Measurements from ENCODE around the gene DOCK7.
"Not testable (repeated sequence)": the region's sequence is repeated elsewhere in the genome, so short reads cannot be mapped to it uniquely, and the experiment has no call there.

Gene DOCK7

DNA sequence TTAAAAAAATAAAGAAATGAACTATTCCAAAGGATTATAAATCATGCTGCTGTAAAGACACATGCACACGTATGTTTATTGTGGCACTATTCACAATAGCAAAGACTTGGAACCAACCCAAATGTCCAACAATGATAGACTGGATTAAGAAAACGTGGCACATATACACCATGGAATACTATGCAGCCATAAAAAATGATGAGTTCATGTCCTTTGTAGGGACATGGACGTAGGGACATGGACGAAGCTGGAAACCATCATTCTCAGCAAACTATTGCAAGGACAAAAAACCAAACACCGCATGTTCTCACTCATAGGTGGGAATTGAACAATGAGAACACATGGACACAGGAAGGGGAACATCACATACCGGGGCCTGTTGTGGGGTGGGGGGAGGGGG lies 160.8 kb downstream of the DOCK7 start:
- DNase-seq, result not testable (repeated sequence)

DNA sequence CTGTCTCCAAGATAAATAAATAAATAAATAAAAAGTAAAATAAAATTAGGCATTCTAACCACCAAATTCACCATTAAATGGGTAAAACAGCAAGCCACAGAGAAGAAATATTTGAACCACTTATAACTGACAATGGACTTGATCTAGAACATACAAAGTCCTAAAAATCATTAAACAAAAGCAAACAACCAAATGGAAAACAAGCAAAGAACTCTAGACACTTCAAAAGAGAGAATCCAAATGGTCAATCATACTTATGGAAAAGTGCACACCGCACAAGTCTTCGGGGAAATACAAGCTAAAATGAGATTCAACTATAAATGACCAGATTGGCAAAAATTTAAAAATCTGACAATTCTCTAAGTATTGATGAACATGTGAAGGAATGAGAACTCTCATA lies 164.3 kb downstream of the DOCK7 start:
- DNase-seq, result no peak

DNA sequence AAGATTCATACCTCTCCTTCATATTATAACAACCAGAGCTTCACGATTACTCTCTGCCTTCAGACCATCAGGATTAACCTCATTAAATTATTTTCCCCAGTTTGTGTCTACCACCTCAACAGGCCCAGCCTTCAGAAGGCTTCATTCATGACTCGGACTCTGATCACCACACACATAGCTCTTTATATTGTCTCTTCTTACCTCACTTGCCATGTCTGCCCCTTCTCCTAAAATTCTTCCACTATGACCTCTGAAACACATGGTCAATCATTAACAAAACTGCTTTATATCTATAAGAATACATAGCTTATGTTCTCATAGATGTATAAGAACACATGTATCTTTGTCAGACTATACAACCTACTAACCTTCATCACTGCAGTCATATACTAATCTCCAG lies 171.6 kb downstream of the DOCK7 start:
- DNase-seq, result no peak

DNA sequence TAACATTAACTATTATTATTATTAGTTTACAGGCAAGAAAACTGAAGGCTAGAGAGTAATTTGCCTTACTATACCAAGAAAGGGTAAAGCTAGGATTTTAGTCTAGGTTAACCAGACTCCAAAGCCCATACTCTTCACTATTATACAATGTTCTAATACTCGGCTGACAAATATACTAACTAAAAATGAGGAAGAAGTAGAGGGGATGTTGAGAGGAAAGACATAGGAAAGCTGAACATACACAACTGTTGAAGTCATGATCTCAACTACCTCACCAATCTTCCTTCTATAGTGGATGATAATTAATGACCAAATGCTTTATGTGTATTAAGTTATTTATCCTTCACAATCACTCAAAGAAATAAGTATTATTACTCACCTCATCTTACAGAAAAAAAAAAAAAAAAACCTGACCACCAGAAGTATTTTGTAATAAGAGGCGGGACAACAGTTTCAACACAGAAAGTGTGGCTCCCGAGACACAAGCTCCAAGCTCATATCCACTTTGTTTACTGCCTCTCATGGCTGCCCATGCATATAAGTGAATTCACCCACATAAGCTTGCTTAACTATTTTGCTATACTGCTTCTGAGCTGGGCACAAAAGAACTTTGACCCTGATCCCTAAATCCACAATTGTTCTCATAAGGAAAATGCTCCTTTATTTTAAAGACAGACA lies 173.3 kb downstream of the DOCK7 start:
- DNase-seq, result no peak

DNA sequence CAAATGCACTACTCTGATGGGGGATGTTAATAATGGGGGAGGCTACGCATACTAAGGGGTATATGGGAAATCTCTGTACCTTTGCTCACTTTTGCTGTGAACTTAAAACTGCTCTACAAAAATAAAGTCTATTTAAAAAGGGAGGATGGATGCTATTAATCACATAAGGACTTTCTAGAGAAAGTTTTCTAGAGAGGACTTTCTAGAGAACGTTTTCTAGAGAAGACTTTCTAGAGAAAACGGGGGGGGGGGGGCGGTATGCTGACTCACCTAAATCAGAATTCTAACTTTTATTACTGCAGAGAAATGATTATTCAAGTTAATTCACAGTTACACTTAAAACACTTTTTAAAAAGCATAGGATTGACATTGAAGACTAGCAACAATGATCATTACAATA lies 175.2 kb downstream of the DOCK7 start:
- DNase-seq, result no peak

DNA sequence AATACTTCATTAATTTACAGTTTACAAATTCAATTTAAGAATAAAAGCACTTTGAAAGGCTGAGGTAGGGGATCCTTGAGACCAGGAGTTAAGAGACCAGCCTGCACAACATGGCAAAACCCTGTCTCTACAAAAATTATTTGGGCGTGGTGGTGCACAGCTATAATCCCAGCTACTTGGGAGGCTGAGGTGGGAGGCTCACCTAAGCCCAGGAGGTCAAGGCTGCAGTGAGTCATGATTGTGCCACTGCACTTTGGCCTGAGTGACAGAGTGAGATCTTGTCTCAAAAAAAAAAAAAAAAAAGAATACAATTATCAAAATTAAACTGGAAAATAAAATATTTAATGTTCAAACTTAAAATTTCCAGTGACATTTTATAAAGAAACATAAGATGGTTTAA lies 179.2 kb downstream of the DOCK7 start:
- DNase-seq, result no peak

DNA sequence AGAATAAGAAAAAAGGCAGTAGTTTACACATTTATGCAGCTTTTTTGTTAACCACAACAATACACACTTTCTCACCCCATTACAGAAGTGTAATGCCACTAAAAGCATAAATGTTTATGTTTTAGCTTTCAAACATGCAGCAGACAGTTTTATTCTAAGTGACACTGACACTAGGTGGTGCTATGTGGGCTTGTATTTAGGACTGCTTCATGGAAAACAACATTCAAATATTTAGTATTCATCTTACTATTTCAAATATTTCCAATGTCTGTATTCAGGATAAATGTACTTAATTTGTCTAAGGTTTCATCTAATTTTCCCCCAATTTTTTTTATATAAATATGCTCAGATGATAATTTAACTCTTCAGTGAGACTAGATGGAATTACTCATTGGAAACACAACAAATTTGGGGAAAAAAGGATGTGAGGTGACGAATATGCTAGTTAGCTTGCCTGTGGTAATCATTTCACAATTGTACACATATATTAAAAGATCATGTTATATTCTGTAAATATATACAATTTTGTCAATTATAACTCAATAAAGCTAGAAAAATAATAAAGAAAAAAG lies 179.9 kb downstream of the DOCK7 start:
- peak in 1 of 2 experiments; percentile 35 for DNase-seq

DNA sequence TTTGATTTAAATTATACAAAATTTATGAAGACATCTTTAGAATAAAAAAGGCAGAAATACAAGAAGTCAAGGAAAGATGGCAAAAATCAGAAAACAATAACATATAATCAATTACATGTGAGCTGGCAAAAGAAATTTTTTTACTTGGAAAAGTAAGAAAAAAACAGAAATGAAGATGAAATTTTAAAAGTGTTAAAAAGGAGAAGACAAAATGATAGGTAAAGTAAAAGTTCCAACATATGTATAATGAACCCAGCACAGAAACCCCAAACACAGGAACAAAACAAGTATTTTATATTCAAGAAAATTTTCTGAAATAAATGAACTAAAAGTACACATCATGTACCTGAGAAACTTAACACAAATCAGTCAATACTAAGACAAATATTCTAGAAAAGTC lies 188.0 kb downstream of the DOCK7 start:
- DNase-seq, result no peak

DNA sequence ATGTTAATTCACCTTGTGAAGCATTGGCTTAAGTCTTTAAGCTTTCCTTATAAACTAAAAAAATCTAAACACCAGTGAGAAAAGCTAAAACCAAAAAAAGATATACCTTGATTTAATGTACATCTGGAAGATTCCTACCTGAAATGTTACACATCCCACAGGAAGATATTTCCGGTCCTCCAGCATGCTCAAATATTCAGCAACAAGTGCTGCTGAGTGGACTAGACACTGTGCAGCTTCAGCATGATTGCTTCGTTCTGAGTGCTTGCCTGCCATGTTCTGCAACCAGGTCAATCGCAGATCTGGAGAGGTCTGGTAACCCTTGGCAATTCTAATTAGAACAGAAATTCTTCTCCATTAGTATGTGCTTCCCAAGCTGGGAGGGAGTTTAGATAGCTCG lies 194.0 kb downstream of the DOCK7 start:
- DNase-seq, result no peak

DNA sequence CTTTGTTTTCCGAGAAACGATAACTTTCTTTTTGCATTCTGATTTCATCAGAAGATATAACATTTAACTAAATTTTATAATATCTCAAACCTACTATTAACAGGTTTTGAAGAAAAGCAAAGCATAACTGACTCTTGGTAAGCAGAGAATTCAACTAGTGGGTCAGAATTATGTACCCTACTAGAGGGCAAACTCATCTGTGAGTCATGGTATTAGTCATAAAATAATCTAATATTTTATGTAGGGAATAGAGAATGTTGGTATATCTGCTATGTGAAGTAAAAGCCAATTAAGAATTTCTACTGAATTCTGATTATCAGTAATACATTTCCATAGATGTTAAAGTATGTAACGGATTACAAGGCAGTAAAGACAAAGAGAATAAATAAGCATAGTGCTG lies 194.5 kb downstream of the DOCK7 start:
- DNase-seq, result no peak

DNA sequence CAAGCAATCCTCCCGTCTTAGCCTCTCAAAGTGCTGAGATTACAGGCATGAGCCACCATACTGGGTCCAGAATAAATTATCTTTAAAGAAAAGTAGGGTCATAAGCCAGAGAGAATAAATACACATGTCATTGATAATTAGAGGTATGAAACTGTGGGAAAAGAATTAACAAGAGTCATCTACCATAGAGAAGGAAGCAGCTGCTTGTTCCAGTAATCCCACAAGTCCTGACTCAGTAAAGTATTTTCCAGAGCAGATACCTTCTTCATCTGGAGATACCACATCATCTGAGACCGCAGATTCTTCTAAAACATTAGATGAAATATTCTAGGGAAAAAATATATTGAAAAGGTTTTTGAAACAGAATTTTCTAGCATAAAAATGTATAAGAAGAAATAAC lies 195.7 kb downstream of the DOCK7 start:
- no peak for DNase-seq

DNA sequence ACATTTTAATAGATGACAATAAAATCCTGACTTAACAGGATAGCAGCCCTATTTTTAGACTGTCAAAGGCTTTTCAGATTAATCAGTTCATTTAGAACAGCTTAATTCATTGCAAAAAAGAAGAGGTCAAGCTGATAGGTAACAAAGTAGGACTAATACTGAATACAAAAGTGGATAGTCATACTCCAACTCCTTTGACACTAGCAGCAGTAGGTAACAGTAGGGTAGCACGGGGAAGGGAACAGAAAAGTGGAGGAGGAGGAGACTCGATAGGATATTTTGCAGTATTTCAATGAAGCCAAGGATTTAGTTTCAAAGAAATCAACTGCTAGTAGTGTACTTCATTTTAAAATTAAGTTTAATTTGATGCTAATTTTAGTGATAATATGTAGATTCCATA lies 200.2 kb downstream of the DOCK7 start:
- no peak for DNase-seq

DNA sequence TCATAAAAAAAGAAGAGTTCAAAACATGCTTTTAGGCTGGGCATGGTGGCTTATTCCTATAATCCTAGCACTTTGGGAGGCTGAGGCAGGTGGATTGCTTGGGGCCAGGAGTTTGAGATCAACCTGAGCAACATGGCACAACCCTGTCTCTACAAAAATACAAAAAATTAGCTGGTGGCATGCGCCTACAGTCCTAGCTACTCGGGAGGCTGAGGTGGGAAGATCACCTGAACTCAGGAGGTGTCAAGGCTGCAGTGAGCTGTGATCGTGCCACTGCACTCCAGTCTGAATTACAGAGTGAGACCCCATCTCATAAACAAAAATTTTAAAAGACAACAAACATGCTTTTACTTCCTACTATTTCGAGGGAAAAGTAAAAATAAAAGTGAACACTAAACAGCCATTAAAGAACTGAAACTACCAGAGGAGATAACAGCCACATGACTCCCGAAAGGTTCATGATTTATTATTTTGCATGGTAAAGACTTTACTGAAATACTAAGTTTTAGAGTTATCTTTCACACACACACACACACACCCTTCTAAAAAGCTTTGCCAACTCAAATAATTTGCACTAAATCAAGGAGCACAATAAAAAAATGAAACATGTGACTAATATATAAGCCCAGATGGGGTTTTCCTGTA lies 203.2 kb downstream of the DOCK7 start:
- no peak for DNase-seq

DNA sequence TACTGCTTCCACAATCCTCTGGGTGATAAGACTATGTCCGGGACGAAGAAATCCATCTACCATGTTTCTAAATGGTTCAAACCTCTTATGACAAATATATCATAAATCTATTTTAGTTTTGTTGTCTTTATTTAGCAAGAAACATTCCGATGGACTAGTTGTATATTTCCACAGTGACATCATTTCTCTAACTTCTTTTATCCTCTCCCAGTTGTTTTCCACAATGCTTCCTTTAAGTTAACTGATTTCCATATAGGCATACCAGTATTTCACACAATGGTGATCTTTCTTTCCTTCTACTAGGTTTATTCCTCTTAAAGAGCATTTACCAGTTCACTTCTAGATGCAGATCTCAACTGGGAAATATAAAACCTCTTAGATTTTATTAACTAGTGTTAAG lies 206.5 kb downstream of the DOCK7 start:
- DNase-seq, result no peak

DNA sequence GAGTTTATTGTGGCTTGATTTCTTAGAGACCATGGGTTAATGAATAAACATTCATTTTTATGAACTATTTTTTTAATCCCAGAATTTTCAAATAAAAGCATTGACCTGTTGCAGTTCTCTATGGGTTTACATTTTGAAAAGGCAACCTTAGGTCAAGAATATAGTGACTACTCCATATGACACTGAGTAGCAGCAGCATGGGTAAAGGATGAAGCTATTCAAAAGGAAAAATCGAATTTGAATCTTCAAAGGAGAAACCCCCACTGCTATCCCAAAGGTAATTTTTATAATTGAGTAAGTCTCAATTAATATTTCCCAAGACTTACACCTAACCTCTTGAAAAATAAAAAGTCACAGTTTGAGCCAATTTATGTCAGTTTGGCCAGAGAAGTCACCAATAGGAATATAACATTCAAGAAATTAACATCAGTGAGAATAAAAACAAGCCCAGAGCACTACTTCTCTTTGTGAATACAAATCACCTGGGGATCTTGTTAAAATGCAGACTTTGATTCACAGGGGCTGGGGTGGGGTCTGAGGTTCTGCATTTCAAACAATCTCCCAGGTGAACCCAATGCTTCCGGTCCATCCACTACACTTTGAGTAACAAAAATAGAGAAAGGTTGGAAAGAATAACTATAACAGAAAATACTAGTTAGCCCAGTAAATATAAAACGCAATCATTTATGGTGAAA lies 211.5 kb downstream of the DOCK7 start:
- no peak for DNase-seq

DNA sequence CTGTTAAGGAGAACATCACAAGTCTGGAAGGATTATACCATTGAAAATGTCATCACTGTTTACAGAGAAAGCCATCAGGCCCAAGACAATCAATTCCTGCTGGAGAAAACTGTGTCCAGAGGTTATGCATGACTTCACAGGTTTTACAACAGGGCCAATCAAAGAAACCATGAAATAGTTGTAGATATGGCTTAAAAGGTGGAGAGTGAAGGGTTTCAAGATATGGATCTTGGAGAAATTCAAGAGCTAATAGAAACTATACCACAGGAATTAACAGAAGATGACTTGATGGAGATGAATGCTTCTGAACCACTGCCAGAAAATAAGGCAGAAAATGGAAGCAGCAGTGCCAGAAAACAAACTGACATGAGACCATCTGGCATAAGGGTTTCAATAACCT lies 221.1 kb downstream of the DOCK7 start:
- DNase-seq, result peak in 1 of 2 experiments; percentile 34

DNA sequence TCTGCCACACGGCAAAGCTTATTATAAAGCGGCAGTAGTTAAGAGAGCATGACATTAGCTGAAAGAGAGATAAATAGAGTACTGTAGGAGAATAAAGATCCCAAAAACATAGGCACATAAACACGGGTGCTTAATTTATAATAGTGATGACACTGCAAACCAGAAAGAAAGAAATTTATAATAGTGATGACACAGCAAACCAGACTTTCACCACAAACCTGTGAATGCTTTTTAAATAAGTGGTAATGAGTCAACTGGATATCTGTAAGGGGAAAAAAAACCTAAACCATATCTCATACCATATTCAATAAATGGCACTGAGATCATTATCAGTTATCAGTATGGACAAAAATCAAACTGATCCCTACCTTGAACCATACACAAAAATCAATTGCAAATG lies 225.8 kb downstream of the DOCK7 start:
- no peak for DNase-seq

DNA sequence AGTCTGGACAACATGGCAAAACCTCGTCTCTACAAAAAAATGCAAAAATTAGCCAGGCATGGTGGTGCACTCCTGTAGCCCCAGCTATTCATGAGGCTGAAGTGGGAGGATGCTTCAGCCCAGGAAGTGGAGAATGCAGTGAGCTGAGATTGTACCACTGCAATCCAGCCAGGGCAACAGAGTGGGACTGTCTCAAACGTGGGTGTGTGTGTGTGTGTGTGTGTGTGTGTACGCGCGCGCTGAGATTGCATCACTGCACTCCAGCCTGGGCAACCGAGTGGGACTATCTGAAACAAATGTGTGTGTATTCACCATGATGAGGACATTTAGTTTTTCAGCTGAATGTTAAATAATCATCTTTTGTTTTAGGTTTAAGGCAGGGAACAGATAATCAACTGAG lies 230.2 kb downstream of the DOCK7 start:
- DNase-seq, result no peak

DNA sequence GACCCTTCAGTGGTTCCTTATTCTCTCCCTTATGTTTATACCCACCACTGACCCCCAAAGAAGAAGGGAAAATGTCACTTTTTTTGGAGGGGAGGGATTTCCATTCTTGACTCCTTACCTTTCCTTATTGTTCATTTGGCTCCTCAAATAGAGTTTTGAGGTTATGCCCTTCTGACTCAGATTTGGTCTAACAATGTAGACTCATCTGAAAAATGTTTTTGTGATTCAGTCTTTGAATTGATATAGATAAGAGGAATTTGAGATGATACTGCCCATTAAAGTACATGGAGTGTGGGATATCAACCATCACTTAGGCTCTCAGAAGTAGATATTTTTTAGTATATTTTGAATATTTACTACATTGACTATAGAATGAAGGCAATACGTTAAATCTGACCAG lies 235.2 kb downstream of the DOCK7 start:
- no peak for DNase-seq

DNA sequence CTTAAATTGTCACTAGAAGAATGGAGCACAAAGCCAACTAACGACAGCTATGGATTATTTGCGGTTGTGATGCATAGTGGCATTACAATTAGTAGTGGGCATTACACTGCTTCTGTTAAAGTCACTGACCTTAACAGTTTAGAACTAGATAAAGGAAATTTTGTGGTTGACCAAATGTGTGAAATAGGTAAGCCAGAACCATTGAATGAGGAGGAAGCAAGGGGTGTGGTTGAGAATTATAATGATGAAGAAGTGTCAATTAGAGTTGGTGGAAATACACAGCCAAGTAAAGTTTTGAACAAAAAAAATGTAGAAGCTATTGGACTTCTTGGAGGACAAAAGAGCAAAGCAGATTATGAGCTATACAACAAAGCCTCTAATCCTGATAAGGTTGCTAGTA lies 237.9 kb downstream of the DOCK7 start:
- DNase-seq, result no peak

DNA sequence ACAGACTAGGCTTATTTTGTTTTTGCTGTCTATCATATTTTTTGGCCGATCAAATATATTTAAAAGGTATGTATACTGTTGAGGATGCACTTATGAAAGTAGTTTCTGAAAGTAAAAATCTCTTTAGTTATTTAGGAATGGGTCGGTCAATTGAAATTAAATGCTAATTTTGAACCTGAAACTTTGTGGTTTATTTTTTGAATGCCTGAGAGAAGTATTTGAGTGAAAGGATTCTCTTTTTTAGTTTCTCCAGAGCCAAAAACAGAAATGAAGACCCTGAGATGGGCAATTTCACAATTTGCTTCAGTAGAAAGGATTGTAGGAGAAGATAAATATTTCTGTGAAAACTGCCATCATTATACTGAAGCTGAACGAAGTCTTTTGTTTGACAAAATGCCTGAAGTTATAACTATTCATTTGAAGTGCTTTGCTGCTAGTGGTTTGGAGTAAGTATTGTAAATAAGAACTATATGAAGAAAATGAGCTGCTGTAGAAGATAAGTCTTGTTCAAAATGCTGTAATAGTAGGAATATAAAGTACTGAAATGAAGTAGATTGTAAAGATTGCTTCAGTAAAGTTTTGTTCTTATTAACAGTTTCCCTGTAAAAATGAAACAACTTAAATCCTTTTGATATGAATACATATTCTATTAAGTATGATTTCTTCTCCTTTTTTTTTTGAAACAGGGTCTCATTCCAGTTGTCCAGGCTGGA lies 239.8 kb downstream of the DOCK7 start:
- DNase-seq, result no peak

DNA sequence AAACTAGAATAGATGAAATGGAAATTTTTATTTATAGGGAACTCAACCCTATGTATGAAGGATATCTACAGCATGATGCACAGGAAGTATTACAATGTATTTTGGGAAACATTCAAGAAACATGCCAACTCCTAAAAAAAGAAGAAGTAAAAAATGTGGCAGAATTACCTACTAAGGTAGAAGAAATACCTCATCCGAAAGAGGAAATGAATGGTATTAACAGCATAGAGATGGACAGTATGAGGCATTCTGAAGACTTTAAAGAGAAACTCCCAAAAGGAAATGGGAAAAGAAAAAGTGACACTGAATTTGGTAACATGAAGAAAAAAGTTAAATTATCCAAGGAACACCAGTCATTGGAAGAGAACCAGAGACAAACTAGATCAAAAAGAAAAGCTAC lies 243.5 kb downstream of the DOCK7 start:
- no peak for DNase-seq

DNA sequence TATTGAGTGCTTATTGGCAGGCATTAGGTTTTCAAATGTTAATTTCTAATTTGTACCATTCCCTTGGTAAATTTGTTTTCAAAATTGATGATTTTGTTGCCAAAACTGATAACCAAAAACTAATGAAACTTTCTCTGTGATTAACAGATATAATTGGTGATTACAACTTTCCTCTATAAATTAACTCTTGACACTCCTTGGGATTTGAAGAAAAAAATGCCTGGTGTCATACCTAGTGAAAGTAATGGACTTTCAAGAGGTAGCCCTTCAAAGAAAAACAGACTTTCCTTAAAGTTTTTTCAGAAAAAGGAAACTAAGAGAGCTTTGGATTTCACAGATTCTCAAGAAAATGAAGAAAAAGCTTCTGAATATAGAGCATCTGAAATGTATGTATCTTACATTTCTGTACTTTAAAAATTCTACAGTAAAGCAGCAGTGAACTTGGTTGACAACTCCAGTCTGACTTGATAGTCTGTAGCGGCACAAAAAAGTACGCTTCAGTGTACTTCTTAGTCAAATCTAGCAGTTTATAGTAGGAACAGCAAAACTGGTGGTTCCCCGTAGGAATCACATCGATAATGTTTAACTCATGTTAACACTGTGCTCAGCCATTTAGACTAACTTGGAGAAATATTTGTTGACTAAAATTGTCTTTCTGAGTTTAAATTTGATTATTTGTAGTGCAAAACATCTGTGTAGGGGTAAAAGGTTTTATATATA lies 248.4 kb downstream of the DOCK7 start:
- DNase-seq, result peak in 1 of 2 experiments; percentile 19

All from NCI-H524 (cell line).